Hepatocyte (in vitro differentiated cells): ENCODE data around the gene PDZD4.

Experiments
- EZH2phosphoT487 ChIP-seq: fragments of 200-600 bp; sonication (generic); IDR thresholded peaks from one replicate; pipeline ENCODE4 v1.6.1; 2018; ENCODE audit warnings: antibody characterized with exemption, mild to moderate bottlenecking, low read depth, moderate library complexity; ENCODE audit not compliant: unreplicated experiment, severe bottlenecking
- TF ChIP-seq, protein P1 (sequence below): fragments of 200-600 bp; sonication (generic); IDR thresholded peaks from 2 replicates; pipeline ENCODE4 v1.5.1; 2016; ENCODE audit warnings: antibody characterized with exemption, mild to moderate bottlenecking; ENCODE audit not compliant: poor library complexity

DNA sequence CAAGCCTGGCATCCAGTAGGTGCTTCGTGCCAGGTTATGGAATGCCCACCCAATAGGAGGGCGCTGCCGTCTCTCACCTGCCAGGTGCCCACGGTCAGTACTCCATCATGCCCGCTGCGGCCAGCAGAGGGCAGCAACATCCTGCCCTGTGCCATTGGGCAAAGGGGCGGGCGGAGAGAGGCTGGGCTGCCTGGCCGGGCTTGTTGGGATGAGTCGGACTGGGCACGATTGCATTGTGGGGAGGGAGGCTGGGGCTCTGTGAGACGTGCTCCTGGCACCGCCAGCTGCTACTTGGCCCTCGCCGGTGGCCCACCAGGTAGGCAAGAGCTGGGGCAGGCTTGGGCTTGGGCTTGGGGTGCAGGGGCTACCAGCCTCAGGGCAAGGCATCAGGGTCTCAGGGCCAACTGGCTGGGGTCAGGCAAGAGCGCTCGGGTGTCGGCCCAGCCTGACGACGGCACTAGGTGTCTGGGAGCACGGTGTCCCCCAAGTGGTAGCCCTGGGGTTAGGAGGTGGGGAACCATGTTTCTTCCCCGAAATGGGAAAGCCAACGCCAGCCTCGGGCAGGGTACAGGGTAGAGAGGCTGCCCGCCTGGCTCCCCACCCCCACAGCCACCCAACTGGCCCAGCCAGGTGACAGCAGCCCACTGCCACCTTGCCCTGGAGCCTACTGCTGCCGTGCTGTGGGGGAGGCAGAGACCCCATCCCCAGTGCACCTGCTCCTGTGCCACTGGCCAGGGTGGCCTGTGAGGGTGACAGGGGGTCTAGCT, 66.2 kb downstream of the PDZD4 start, which contains the start of gene PLXNB3:
- TF ChIP-seq, protein P1, sequence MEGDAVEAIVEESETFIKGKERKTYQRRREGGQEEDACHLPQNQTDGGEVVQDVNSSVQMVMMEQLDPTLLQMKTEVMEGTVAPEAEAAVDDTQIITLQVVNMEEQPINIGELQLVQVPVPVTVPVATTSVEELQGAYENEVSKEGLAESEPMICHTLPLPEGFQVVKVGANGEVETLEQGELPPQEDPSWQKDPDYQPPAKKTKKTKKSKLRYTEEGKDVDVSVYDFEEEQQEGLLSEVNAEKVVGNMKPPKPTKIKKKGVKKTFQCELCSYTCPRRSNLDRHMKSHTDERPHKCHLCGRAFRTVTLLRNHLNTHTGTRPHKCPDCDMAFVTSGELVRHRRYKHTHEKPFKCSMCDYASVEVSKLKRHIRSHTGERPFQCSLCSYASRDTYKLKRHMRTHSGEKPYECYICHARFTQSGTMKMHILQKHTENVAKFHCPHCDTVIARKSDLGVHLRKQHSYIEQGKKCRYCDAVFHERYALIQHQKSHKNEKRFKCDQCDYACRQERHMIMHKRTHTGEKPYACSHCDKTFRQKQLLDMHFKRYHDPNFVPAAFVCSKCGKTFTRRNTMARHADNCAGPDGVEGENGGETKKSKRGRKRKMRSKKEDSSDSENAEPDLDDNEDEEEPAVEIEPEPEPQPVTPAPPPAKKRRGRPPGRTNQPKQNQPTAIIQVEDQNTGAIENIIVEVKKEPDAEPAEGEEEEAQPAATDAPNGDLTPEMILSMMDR = peak; percentile 63
- TF ChIP-seq EZH2phosphoT487 = no peak
